Bronchial epithelial cell (primary cell): ENCODE measurements around the gene CDIPT. TPM values are rescaled to one million over a fixed set of nuclear protein-coding genes. Genes with fewer than 3 reads are reported as not detected.

Experiments
- DNase-seq: peaks from one replicate; pipeline ENCODE4 v3.0.0-alpha.2; 2010; ENCODE audit warnings: low read depth
- FAIRE-seq: peaks from 2 replicates; lab custom pipeline; 2011; peaks lifted over from hg19 to GRCh38; lab: Jason Lieb, UNC
- H3K27me3 ChIP-seq: 2 replicates; pipeline ENCODE4 v1.5.1; 2011; ENCODE audit warnings: low read length; ENCODE audit not compliant: control insufficient read depth, insufficient read depth
- H3K36me3 ChIP-seq: 2 replicates; pipeline ENCODE4 v1.5.1; 2011; ENCODE audit warnings: low read length; ENCODE audit not compliant: control insufficient read depth, insufficient read depth
- H3K4me3 ChIP-seq: 2 replicates; pipeline ENCODE4 v1.5.1; 2011; ENCODE audit warnings: mild to moderate bottlenecking, low read depth, low read length, control low read depth
- CTCF ChIP-seq: IDR thresholded peaks from 2 replicates; pipeline ENCODE4 v1.5.1; 2011; ENCODE audit warnings: mild to moderate bottlenecking, moderate library complexity, low read length, control low read depth, inconsistent platforms; ENCODE audit not compliant: insufficient read depth, severe bottlenecking
- total RNA-seq: library from RNA; depleted of rRNA; stranded (reverse); fragments of >200 nt; gene quantifications from 2 replicates; pipeline ENCODE4 v1.2.1, GENCODE V29; 2014

Gene CDIPT
- total RNA-seq, 1 donor from 2014 or later, result 53.2 TPM

DNA sequence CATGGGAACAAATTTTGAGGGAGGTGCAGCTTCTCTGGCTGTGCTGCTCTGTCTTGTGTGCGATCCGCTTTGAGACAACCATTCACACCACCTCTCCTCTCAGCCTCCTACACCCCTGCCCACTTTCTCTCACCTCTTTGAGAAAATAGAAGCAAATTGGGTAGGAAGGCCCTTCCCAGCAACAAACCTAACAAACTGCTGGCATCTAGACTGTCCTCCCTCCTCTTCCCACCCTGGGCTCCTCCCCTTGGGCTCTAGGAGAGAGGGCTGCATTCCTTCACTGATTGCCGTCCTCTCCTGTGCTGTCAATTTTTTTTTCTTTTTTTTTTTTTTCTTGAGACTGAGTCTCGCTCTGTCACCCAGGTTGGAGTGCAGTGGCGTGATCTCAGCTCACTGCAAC, 13.5 kb downstream of the CDIPT start:
- DNase-seq (no peak), FAIRE-seq (no peak)
- no peak for TF ChIP-seq CTCF
- Histone ChIP-seq H3K27me3 (no peaks in the 10 kb centered on the region), H3K36me3 (peaks cover 24% of the 10 kb centered on the region), H3K4me3 (no peak overlapping the region)

DNA sequence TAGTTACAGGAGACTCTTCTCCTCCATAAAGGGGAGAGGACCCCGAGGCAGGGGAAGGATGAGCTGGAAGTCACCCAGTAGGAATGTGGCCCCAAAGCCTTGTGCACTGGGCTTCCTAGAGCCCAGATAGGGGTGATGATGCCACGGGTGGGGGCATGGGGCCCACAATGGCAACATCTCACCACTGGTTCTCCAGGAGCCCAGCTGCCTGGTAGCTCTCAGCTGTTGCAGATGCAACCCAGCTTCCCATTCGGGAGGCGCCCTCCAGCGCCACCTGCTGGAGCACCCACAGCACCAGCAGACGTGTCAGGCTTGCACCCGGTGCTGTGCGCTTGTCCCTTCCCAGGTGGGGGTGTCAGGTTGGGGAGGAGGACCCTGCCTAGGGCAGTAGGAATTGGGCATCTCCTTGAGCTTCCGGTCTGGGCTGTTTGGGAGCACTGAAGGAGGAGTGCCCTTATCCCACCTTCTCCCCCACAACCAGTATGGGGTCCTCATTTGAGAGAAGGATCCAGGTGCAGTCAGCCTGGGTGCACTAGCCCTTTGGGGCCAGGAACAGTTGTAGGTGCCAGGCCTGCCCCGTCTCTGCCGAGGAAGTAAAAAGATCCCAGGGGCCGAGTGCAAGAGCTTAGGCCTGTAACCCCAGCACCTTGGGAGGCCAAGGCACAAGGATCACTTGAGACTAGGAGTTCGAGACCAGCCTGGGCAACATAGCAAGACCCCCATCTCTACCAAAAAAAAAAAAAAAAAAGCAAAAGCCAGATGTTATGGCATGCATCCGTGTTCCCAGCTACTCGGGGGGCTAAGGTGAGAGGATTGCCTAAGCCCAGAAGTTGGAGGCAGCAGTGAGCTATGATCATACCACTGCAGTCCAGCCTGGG, 14.4 kb downstream of the CDIPT start:
- Histone ChIP-seq H3K36me3 (peaks cover 26% of the 10 kb centered on the region), H3K27me3 (no peaks in the 10 kb centered on the region), H3K4me3 (no peak overlapping the region)
- peak; percentile 98 for TF ChIP-seq CTCF
- FAIRE-seq, result no peak
- DNase-seq, result peak; percentile 35

GRCh38 chr16:29845656-29846055, 17.4 kb downstream of the CDIPT start:
- Histone ChIP-seq H3K4me3 (no peak overlapping the region), H3K27me3 (no peaks in the 10 kb centered on the region), H3K36me3 (peaks cover 37% of the 10 kb centered on the region)
- DNase-seq (no peak), FAIRE-seq (no peak)
- TF ChIP-seq CTCF, result no peak

DNA sequence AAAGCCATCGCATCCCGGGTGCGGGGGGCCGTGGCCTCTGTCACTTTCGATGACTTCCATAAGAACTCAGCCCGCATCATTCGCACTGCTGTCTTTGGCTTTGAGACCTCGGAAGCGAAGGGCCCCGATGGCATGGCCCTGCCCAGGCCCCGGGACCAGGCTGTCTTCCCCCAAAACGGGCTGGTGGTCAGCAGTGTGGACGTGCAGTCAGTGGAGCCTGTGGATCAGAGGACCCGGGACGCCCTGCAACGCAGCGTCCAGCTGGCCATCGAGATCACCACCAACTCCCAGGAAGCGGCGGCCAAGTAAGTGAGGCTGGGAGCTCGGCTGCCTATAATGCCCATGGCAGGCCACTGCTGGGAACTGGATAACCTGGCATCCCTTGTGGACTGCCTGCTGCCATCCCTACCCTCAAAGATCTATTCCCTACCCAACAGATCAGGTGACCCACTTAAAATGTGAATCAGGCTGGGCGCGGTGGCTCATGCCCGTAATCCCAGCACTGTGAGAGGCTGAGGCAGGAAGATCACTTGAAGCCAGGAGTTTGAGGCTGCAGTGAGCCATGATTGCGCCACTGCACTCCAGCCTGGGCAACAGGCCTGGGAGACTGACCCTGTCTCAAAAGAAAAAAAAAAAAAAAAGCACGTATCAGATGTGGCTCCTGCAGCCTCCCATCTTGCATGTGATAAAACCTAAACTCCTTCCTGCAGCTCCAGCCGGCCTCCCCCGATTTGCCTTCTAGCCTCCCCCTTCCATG, 18.3 kb downstream of the CDIPT start:
- no peak for TF ChIP-seq CTCF
- Histone ChIP-seq H3K4me3 (no peak overlapping the region), H3K36me3 (peaks cover 42% of the 10 kb centered on the region), H3K27me3 (no peaks in the 10 kb centered on the region)
- FAIRE-seq (no peak), DNase-seq (no peak)

GRCh38 chr16:29843931-29844330, 19.1 kb downstream of the CDIPT start:
- peaks cover 44% of the 10 kb centered on the region for H3K36me3 ChIP-seq
- no peak for FAIRE-seq
- no peak for TF ChIP-seq CTCF
- no peak overlapping the region for H3K4me3 ChIP-seq
- no peaks in the 10 kb centered on the region for H3K27me3 ChIP-seq
- no peak for DNase-seq
